Heart left ventricle (tissue), 13 donors: Measurements from ENCODE around the gene ECT2.

Experiments used
- POLR2A ChIP-seq, 2 donors: fragments of 450-650 bp; IDR thresholded peaks; one replicate each; pipeline ENCODE4 v1.6.1; 2017; ENCODE audit warnings: antibody characterized with exemption in 2 of 2, mild to moderate bottlenecking in 2 of 2, moderate library complexity in 2 of 2
- TF ChIP-seq, protein P1 (sequence below), 12 donors: fragments of 200-600 bp; sonication (generic) in 4 of 12; IDR thresholded peaks; one replicate each; pipeline versions ENCODE4 v1.5.0 to v1.8.0; 2018 to 2022; ENCODE audit warnings: antibody characterized with exemption in 12 of 12, mild to moderate bottlenecking in 5 of 12
- donor health status: ischemic (EF 13 %, LVEDD 7.1; RV severe dilation, severe dysfunction).
- donor health status: DM: no; HTN: yes; CAD: no.
- donor health status: DM: no; HTN: no; CAD: no.
- donor health status: ischemic (EF 25% LVEDD 6.9; RV normal size, moderate dysfunction).
- donor health status: ischemic (EF 25% LVEDD 5.7; RV mildly dilated, moderate dysfunction).
- donor health status: ischemic (EF 35%, LVEDD 5.7; RV mildly dilated, moderate dysfunction).
- donor health status: nonischemic (EF 11% LVEDD 7.7; RV severe dilation, severe dysfunction).
- donor health status: DM: yes; HTN: yes; CAD: no.
- donor health status: PGD.
- donor health status: ischemic (EF 29% LVEDD 5.4; RV normal size, mild dysfunction).
- donor health status: nonischemic (EF 23%, LVEDD 6.1; RV moderate dilation, normal function).

DNA sequence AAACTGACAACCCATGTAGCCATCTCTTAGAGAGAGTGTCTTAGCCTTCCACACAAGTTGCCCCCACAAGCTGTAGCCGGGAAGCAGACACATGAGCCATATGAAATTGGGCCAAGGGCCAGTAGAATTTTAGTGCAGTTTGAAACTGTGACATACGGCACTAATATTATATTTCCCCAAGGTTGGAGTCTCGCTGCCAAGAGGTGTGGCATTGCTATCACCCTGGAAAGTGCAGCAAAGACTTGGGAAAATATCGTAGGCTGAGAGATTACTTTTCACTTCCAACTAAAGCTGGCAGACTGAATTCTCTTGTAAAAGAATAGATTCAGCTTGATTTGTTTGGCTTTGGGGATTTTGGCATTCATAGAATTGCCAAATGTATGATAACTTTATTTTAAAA lies 89.2 kb downstream of the ECT2 start:
- TF ChIP-seq, protein P1, sequence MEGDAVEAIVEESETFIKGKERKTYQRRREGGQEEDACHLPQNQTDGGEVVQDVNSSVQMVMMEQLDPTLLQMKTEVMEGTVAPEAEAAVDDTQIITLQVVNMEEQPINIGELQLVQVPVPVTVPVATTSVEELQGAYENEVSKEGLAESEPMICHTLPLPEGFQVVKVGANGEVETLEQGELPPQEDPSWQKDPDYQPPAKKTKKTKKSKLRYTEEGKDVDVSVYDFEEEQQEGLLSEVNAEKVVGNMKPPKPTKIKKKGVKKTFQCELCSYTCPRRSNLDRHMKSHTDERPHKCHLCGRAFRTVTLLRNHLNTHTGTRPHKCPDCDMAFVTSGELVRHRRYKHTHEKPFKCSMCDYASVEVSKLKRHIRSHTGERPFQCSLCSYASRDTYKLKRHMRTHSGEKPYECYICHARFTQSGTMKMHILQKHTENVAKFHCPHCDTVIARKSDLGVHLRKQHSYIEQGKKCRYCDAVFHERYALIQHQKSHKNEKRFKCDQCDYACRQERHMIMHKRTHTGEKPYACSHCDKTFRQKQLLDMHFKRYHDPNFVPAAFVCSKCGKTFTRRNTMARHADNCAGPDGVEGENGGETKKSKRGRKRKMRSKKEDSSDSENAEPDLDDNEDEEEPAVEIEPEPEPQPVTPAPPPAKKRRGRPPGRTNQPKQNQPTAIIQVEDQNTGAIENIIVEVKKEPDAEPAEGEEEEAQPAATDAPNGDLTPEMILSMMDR (IDR thresholded peaks at IDR 0.05) = no peak
- TF ChIP-seq POLR2A (IDR thresholded peaks at IDR 0.05) = no peak
